ENCODE measurements around the gene PDCD1.
A peak's percentile ranks its signal among the peaks of the same experiment; 100 is the strongest.

PDCD1 gene

DNA sequence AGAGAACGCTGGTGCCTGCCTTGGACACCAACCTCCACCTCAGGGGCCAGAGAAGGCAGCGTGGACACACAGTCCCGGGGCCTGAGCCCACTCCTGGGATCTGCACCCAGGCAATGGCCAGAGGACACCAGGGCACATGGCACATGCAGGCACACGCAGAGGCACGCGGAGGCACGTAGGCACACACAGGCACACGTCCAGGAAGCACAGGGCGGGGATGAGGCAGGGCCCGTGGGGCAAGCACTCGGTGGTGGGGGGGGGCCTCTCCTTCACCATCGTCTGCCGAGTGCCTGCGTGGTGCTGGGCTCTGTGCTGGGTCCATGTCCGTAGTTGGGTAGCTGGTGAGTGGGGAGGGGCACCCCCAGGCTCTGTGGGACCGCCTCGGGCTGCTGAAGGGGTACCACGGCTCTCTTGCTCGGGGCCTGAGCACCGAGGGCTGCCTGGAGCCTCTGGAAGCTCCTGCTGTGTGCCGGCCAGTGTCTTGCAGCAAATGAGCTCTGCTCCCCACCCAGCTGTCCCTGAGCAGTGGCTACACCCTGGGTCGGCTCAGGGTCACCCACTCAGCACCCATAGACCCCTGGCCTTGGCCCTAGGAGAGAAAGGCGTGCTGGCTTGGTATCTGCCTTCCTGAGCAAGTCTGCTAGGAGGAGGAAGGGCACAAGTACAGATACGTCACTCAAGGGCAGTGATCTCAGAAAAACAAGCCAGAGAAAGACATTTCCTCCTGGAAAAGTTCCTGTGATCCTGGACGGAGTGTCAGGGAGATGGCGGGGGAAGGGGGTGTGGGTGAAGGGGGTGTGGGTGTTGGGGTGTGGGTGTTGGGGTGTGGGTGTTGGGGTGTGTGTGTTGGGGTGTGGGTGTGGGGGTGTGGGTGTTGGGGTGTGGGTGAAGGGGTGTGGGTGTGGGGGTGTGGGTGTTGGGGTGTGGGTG lies 37.3 kb upstream of the PDCD1 start:
- DNase-seq: peak in 3 of 4 experiments; percentile 30 to 38 (median 32)

DNA sequence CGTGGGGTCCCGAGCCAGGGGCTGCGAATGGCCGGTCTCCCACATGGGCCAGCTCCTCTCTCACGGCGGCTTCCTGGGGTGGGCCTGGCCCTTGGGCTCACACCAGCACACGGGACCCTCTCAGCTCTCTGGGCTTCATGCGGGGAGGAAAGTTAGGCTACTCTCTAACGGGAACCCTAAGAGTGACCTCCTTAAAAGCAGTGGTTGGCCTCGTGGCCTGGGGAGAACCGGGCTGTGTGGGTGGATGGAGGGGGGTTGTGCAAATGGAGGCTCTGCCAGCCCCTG lies 36.7 kb upstream of the PDCD1 start:
- no peak for DNase-seq

DNA sequence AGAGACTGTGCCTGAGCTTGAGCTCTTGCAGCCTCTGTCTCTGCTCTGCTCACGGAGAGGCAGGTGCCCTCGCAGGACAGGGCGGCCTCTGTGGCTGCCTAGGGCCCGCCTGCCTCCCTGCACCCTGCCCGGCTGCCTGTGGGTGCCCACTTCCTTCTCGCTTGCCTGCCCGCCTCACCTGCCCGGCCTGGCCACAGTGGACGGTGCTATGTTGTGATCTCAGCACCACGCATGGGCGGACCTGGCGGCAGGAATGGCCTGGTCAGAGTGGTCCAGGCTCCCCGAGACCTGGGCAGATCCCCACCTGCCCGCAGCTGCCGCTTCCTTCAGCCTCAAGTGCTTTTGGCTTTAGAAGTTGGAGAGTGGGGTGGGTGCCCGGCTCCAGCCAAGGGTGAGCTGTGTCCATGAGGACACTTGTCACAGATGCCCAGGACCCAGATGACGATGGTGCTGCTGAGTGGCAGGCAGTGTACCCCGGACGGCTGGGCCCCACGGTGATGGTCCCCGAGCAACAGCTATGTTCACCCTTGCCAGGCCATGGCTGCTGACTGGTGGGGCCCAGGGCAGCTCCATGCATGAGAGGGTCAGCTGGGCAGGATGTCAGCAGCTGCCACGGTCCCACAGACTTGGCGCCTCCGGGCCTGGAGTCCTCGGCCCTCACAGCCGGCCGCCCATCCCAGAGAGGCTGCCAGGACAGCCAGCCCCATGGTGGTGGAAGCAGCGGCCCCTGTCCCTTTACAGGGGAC lies 36.2 kb upstream of the PDCD1 start:
- no peak for DNase-seq

DNA sequence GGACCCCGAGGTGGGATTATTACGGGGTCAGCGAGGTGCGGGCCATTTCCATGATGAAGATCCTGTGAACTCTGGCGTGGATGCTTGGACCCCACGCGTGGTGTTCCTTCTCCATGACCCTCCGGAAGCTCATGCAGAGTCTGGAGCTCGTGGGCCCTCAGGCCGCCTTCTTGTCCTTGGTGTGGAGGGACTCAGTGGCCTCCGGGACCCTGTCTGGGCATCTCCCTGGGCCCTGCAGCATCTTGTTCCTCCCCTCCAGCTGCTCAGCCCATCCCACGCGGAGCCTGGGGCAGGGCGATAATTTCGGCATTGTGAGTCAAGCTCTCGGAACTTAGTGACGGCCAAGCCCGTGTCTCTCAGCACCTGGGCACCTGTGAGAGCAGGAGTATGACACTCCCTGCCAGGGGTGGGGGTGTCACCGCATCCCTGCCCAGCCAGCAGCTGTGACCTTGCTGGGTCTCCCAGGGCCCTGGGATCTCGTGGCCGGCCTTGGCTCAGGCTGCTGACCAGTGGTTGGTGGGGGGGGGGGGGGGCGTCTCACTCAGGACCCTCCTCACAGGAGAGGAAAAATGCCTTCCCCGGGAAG lies 35.5 kb upstream of the PDCD1 start:
- no peak for DNase-seq

DNA sequence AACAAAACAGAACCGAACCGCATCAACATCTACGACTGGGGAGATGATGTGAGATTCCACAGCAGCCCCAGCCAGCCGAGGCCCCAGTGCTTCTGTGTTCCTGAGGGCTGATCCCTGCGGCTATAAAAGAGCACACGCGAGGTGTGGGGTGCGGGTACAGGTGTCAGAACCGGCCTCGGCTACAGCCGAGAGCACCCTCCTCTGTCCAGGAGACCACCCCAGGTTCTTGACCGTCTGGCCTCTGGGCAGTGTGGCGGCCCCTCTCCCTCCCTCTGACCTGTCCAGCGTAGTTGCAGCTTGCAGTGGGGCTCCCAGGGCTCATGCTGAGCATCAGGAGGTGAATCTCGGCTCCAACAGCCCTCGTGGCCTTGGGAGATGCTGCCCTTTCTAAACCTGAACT lies 34.6 kb upstream of the PDCD1 start:
- DNase-seq: no peak

DNA sequence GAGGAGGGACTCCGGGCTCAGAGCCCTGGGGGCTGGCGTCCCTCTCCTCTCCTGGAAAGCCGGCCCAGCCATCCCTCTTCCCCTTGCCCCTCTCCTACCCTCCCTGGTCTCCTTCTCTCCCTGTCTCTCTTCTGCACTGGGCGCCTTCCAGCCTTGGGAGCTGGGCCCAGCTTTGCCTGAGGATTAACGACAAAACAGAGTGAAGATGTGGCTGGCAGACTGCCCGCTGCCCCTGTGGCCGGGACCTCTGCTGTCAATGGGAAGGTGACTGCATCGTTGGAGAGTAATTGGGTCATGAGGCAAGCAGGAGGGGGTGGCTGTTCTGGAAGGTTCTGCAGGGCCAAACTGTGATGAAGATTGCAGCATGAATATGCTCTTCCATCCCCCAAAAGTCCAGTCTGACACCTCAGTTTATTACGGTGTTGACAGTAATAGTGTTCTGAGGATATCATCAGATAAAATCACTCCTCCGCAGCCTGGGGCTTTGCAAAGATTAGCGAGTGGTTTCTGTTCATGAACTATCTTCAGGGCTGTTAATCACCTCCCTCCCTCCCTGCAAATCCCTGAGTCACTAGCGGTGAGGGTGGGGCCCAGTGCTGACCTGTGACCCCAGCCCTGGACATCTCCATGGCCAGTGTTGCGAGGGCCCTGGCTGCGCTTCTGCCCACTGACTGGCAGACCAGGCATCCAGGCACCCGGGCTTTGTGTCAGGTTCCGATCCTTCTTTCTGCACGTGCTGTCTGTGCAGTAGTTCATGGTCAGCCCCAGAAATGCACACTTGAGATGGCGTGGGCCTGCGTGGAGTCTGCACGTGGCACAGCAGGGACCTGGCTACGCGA lies 33.8 kb upstream of the PDCD1 start:
- DNase-seq: no peak

DNA sequence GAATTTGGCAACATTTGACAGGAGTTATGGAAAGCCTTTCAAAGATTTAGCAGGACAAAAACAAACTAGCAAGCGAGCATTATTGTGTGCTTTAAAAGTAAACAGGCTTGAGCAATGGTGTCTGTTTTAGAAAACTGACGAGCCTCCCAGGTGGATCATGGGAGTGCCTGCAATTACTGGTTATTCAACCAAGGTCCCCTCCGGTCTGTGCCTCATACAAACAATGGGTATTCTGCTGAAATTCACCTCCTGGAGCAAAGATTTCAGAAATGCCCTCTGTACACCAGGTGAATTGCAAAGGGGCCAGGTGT lies 33.2 kb upstream of the PDCD1 start:
- no peak for DNase-seq

DNA sequence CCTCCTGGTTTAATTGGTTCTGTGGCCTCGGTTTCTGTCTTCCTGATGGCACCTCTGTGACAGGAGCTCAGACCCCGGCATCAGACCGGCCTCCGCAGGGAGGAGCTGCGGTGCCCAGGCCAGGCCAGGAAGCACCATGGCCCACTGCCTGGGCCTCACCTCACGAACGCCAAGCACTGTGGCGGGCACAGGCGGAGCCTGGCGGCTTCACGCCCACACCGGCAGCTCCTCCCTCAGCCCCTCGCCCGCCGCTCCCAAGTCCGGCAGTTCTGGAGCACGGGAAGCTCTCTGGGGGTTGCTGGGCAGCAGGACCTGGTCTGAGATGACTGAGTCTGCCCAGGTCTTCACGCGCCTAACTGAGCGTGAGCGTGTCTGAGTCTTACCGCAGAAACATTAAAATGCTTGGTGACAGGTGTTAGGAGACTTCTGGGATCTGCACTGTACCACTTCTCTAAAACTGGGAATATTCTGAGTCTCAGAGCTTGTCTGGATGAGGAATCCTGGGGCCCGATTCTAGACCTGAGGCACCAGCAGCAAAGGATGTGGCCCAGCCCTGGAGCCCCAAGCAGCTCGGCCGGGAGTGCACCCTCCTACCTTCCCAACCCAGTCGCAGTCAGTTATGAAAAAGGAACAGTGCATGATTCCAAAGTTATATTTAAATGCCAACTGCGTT lies 32.8 kb upstream of the PDCD1 start:
- no peak for DNase-seq

DNA sequence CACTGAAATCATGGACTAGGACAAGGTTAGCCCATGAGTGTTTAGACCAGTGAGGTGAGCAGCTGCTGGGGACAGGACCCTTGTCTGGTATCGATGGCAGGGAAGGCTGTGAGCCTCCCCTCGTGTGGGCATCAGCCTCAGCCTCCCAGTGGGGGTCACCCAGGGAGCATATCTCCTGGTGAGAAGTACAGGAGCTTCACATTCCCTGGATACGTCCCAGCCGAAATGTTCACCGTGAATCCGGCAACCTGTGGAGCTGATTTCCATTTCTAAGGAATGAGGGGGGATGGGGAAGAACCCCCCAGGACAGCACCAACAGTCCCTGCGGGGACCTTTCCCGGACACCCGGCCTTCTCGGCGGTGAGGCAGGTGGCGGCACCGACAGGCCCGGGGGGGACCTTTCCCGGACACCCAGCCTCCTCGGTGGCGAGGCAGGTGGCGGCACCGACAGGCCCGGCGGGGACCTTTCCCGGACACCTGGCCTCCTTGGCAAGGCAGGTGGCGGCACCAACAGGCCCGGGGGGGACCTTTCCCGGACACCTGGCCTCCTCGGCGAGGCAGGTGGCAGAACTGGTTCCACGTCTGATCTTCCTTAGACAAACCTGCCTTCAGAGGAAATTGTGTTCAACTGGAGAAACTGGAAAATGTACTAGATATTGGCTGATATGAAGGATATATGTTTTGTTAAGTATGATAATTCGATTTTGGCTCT lies 32.0 kb upstream of the PDCD1 start:
- no peak for DNase-seq

DNA sequence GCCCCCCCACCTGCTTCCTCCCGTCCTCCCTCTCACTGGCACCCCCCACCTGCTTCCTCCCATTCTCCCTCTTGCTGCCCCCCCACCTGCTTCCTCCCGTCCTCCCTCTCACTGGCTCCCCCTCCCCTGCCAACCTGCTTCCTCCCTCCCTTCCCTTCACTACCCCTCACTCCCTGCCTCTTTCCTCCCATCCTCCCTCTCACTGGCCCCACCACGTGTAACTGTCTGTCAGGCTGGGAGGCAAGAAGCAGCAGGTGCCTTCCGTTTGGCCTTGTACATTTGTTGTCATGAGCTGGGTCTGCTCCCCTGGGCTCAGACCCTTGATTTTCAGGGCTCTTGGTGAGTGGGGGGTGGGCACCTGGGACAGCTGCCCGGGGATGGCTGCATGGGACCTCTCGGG lies 29.9 kb upstream of the PDCD1 start:
- DNase-seq: no peak

DNA sequence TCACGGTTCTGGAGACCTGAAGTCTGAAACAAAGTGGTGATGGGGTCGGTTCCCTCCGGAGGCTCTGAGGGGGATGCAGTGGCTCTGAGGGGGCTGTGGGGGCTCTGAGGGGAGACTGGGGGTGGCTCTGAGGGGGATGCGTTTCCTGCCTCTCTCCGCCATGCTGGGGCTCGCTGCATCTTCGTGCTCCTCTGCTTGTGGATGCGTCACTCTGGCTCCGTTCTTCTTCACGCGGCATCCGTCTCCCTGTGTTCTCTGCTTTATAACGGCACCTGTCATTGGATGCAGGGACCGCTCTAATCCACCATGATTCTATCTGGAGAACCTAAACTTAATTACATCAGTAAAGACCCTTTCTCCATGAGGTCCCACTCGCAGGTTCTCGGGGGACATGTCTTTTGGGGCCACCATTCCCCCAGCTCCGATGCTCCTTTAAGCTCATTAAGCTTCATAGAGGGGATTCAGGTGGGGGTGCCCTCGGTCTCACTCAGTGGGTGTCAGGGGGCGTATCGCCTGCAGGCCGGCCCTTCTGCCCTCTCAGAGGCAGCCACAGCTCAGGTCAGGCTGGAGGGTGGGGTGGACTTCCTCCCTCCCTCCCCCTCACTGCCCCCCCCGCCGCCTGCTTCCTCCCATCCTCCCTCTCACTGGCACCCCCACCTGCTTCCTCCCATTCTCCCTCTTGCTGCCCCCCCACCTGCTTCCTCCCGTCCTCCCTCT lies 29.3 kb upstream of the PDCD1 start:
- no peak for DNase-seq

DNA sequence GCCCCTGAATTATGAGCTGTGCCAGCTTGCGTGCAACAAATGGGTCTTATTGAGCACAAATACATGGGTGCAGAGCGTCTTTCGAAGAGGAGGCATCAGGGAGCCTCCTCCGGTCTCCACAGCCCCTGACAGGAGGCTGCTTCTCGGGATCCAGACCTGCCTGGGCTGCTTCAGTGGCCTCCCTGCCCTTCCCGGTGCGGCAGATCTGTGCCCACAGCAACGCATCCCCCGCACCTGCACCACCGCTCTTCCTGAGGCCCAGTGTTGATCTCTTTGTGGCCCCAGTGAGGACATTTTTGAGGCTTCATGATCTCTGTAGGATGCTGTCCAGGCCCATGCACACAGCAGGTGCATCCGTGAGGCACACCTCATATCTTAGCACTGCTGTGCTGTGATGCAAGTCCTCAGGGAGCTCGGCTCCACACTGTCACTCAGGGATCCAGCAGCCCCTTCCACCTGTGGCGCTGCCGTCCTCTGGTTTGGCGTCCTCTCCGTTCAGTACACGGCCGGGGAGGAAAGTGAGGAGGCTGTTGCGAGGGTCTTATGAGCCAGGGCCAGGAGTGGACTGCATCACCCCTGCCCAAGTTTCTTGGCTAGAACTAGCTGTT lies 28.2 kb upstream of the PDCD1 start:
- DNase-seq: no peak

DNA sequence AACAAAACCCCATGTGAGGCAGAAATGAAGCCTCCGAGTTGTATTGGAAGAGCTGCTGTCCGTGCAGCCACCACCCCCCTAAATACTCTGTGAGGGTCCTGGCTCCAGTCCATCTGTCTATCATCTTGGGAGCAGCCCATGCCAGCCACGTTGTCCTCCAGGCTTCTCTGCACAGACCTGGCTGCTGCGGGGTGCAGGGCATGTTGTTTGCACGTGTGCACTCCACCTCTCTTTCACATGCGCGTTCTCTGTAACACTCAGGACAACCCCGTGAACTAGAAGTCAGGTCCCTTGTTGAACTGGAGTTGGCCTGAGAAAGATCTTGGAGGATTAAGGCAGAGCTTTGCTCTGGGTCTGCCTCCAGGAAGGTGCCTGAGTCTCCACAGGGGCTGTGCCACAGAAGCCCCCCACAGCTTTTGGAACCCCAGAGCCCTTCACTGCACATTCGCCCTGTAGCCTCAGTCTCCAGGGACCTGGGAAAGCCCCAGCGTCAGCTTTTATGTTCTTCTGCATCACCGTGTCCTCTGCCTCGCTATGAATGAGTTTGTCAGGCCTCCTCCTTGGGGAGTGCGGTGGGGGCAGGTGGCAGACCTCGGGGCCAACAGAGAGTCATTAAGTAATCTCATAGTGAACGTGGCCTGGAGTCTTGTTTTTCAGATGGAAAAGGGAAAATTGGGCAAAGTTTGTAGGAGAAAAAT lies 27.4 kb upstream of the PDCD1 start:
- DNase-seq: no peak

DNA sequence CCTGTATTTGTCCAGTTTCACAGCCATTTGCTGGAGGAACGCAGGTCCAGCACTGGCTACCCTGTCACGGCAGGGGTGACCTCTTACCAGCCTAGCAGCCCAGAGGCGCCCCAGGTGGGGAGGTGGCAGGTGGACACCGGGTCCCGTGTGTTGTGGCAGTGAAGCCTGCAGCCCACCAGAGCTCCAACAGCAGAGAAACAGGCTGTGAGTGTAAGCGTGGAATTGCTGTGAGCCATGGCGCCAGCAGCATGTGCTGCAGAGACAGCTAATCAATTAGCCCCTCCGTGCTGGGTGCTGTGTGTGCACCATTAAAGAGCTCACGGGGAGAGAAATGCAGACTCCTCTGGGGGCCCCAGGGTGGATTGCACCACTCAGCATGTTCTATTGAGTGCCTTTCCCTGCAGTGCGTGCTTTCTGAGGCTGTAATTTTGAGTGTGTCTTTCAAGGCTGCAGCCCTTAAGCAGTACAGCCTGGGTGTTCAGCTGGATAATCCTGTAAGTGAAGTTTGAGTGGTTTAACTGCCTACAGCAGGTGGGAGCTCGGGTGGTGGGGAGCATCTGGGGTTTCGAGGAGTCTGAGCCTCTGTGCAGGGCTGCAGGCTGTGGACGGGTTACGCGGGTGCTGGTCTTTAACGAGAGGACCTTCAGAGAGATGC lies 26.7 kb upstream of the PDCD1 start:
- no peak for DNase-seq

DNA sequence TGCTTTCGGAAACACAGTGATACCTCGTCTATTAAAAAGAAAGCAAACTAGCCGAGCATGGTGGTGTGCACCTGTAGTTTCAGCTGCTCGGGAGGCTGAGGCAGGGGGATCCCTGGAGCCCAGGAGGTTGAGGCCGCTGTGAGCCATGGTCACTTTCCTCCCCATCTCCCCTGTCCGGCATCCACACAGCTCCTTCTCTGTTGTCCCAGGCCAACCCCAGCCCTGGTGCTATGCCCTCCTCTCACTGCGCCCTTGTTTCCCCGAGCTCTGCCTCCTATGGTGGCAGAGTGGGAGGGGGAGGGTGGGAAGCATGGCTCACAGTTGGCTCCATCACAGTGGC lies 26.2 kb upstream of the PDCD1 start:
- no peak for DNase-seq

DNA sequence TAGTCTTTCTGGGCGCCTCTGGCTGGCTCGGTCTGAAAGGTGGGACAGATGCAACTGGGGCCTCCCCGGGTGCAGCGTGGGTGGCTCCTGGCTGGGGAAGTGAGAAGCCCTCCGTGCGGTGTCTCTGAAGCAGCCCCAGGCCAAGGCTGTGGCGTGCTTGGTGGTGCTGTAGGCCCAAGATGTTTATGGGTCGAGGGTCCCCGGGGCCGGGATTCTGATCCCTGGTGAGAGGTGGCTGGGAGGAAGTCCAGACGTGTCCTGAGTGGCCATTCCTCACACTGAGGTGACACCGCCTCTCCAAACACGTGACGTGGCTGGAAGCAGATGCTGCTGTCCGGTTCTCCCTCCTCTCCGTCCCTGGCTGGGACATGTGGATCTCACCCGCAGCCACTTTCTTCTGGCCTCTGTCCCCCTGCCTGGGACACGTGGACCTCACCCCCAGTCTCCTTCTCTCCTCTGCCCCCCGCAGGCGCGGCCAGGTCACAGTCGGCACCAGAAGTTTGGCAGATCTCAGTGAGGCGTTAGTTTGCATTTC lies 23.5 kb upstream of the PDCD1 start:
- peak in 3 of 4 experiments; percentile 53 to 64 (median 61) for DNase-seq

DNA sequence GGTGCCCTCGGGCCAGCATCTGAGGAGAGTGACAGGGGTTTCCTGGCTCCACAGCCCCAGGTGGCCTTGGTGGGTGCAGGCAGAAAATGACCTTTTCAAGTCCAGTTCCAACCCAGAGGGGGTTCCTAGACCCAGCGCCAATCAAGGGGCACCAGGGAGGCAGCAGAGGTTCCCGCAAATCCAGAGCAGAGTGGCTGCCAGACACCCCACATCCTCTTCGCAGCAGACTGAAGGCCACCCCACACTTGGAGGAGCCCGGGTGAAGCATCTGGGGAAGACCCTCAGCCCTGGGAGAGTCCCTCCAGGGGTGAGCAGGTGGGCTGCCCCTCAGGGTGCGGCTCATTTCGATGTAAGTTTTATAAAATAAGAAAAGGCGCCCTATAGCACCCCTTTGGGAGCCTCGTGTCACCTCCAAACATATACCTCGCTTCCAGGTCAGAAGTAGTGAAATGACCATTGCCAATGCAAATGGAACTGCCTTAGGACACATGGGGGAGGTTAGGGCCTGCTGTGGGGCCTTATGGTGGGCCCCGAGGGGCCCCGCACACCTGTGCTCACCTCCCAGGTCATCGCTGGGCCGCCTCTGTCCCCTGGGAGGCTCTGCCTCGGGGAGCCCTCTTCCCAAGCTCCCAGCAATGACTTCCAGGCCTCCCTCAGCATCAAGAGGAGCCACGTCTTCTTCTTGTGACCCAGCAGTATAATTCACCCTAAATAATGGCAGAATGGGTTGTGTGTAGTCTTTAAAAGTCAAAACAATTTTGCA lies 21.8 kb upstream of the PDCD1 start:
- DNase-seq: no peak

DNA sequence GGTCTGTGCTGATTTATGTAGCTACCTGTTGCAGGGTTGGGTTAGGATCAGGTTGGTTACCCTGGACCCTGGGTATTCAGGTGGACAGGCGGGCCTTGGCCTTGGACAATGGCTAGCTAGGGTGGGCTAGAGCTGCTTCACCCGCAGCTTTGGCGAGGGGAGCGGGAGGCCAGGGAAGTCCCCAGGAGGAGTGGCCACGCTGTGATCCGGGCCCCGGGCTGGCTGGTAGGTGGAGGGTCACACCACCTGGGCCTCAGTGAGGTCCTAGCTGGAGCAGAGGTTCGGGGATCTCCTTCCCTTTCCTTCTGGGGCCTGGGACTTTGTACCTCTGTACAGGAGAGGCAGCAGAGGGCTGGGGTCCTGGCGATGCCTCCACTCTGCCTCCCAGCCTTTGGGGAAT lies 20.6 kb upstream of the PDCD1 start:
- DNase-seq: no peak

Data from activated CD4-positive, CD25-positive, alpha-beta regulatory T cell (primary cell).